GM12865 (cell line): ENCODE results near the gene SLC35D1.
"Not testable (repeated sequence)": the region's sequence is repeated elsewhere in the genome, so short reads cannot be mapped to it uniquely, and the experiment has no call there.

Experiments
- DNase-seq: peaks from one replicate; pipeline ENCODE4 v3.0.0; 2010; ENCODE audit warnings: low read depth
- H3K4me3 ChIP-seq: 2 replicates; pipeline ENCODE4 v1.5.1; 2011; ENCODE audit warnings: mild to moderate bottlenecking, low read depth, low read length, control low read depth
- CTCF ChIP-seq: IDR thresholded peaks from 2 replicates; pipeline ENCODE4 v1.5.1; 2011; ENCODE audit warnings: low read length, control low read depth, low read depth, inconsistent platforms; ENCODE audit not compliant: insufficient read depth; ENCODE audit errors: missing control alignments

SLC35D1 gene

GRCh38 chr1:66982561-66983260 is 71.2 kb downstream of the SLC35D1 start:
- no peak for DNase-seq
- H3K4me3 ChIP-seq, result no peak overlapping the region
- no peak for TF ChIP-seq CTCF

GRCh38 chr1:66981679-66982078 is 72.3 kb downstream of the SLC35D1 start:
- no peak overlapping the region for H3K4me3 ChIP-seq
- no peak for TF ChIP-seq CTCF
- peak; percentile 36 for DNase-seq

DNA sequence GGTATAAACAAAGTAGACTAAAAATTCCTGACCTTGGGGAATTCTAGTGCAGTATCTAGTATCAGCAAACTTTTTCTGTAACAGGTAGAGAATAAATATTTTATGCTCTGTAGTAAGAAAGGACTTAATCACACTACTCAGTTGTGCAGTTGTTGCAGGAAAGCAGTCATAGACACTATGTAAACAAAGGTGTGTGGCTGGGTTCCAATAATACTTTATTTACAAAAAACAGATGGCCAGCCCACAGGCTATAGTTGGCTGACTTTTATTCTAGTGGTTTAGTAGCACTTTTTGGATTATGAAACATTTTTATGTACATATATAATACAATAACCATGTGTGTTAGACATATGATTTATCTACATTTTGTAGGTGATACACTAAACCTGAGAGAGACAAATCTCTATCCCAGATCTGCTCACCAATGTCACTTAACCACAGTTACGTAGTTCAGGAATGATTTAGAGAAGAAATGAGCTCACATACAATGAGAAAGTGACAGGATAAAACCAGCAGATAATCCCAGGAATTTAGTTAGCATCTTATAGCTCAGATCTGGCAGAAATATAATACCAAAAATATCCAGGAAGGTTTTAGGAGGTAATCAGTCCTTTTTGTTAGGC is 73.1 kb downstream of the SLC35D1 start:
- H3K4me3 ChIP-seq, result no peak overlapping the region
- DNase-seq, result no peak
- no peak for TF ChIP-seq CTCF

DNA sequence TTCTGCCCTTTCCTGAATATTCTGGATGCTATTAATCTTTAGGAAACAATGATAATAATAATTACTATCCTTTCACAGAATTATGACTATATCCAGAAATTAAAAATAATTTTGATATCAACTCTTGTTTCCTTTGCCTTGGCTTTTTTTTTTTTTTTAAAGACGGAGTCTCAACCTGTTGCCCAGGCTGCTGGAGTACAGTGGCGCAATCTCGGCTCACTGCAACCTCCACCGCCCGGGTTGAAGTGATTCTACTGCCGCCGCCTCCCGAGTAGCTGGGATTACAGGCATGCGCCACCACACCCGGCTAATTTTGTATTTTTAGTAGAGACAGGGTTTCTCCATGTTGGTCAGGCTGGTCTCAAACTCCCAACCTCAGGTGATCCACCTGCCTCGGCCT is 74.3 kb downstream of the SLC35D1 start:
- DNase-seq, H3K4me3 ChIP-seq: not testable (repeated sequence)

DNA sequence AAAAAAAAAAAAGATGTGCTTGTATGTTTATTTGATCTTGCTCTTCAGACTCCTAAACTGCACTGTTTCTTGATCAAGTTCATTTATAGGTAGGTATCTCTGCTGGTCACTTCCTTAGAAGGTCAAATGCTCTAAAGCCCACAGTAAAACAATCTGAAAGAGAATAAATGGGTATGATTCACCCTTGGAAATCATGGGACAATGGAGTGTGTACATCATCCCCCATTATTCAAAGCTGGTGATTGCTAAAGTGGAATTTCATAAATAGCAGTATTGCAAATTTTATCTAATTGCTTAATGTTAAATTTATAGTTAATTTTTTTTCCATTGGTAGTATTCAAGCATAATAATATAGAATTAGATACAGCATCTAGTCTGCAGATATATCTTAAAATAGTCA is 75.7 kb downstream of the SLC35D1 start:
- H3K4me3 ChIP-seq, result no peak overlapping the region
- DNase-seq, result no peak
- no peak for TF ChIP-seq CTCF

DNA sequence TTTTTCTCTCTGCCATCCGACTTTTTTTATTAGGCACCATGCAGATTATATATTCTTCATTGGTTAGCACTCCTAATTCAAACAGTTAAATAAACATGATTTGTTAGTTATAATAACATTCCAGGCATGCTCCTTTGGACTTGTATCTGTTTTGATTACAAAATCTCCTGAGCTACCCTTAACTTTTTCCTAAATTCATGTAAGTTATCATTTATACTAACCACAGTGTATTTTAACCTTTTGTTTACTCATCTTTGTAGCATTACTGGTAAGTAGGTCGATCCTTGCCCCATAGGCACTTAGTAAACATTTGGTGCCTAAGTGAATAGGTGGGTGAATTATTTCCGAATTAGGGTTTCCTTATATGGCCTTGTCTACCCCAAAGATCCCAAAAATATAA is 85.4 kb downstream of the SLC35D1 start:
- no peak for DNase-seq
- TF ChIP-seq CTCF, result no peak
- no peak overlapping the region for H3K4me3 ChIP-seq

DNA sequence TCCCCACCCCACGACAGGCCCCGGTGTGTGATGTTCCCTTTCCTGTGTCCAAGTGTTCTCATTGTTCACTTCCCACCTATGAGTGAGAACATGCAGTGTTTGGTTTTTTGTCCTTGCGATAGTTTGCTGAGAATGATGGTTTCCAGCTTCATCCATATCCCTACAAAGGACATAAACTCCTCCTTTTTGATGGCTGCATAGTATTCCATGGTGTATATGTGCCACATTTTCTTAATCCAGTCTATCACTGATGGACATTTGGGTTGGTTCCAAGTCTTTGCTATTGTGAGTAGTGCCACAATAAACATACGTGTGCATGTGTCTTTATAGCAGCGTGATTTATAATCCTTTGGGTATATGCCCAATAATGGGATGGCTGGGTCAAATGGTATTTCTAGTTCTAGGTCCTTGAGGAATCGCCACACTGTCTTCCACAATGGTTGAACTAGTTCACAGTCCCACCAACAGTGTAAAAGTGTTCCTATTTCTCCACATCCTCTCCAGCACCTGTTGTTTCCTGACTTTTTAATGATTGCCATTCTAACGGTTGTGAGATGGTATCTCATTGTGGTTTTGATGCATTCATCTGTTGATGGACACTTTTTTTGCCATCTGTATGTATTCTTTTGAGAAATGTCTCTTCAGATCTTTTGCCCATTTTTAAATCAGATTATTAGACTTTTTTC is 87.6 kb downstream of the SLC35D1 start:
- DNase-seq, H3K4me3 ChIP-seq: not testable (repeated sequence)

GRCh38 chr1:66957938-66958337 is 96.0 kb downstream of the SLC35D1 start:
- no peak for DNase-seq
- TF ChIP-seq CTCF, result no peak
- H3K4me3 ChIP-seq, result no peak overlapping the region
